K562 (cell line): ENCODE measurements around the gene ITIH3. TPM values are rescaled to one million over a fixed set of nuclear protein-coding genes. Genes with fewer than 3 reads are reported as not detected.

ENCODE experiments used
- ATAC-seq: fragments of 200-7000 bp; cut with Tn5 transposase; 3 replicates; pipeline ENCODE4 v1.9.1; 2020; ENCODE audit warnings: moderate library complexity
- BruUV-seq: library from RNA; stranded (reverse); fragments of 400-500 nt; replicated peaks from 2 replicates; lab custom pipeline; 2021; lab: Mats Ljungman, UMichigan
- CTCF ChIA-PET: fragments of 300-600 bp; formaldehyde crosslinking; extraction: SDS; loops from one replicate; lab custom pipeline; 2021; ENCODE audit warnings: low intra/inter-chr PET ratio; lab: Yijun Ruan, JAX
- POLR2A ChIA-PET: fragments of 300-600, 350-650 bp; sonication (Branson Sonifier 250); formaldehyde crosslinking; extraction: SDS; loops from one replicate; lab custom pipeline; 2021; ENCODE audit warnings: antibody characterized with exemption, inconsistent platforms; lab: Yijun Ruan, JAX
- DNase-seq, 4 experiments: peaks; one replicate each; pipeline versions ENCODE4 v3.0.0 to v3.0.0-alpha.2; 2011 to 2018; ENCODE audit warnings: low spot score in 3 of 4, mixed read lengths in 3 of 4; ENCODE audit errors: extremely low read depth in 1 of 4
- FAIRE-seq: peaks from 2 replicates; lab custom pipeline; 2011; peaks lifted over from hg19 to GRCh38; lab: Jason Lieb, UNC
- H2AFZ ChIP-seq: 2 replicates; pipeline ENCODE4 v1.6.0; 2011; ENCODE audit warnings: low read depth, low read length, control low read depth, inconsistent platforms
- H3K27ac ChIP-seq: fragments of 200-600 bp; 3 replicates; pipeline ENCODE4 v1.8.0; 2011; ENCODE audit warnings: low read depth, mild to moderate bottlenecking, control low read depth, inconsistent platforms, low read length, moderate library complexity, mixed read lengths; ENCODE audit errors: extremely low read depth
- H3K27me3 ChIP-seq, 2 experiments: fragments of 300-600 bp in 1 of 2; 2 replicates in 1 of 2; 3 replicates in 1 of 2; pipeline versions ENCODE4 v1.6.0 to v1.8.0; 2011; ENCODE audit warnings: inconsistent platforms in 2 of 2, low read length in 2 of 2, mild to moderate bottlenecking in 1 of 2, mixed read lengths in 1 of 2, moderate library complexity in 1 of 2; ENCODE audit not compliant: control insufficient read depth in 2 of 2, insufficient read depth in 2 of 2
- H3K36me3 ChIP-seq: fragments of 300-600 bp; 3 replicates; pipeline ENCODE4 v1.8.0; 2011; ENCODE audit warnings: mild to moderate bottlenecking, low read length, inconsistent platforms; ENCODE audit not compliant: control insufficient read depth, insufficient read depth
- H3K4me1 ChIP-seq, 2 experiments: fragments of 200-600 bp in 1 of 2; replicated peaks in 1 of 2; 2 replicates in 1 of 2; 3 replicates in 1 of 2; pipeline versions ENCODE4 v1.5.1 to v1.8.0; 2011; ENCODE audit warnings: inconsistent platforms in 2 of 2, low read length in 2 of 2, mild to moderate bottlenecking in 1 of 2, mixed read lengths in 1 of 2, moderate library complexity in 1 of 2; ENCODE audit not compliant: control insufficient read depth in 2 of 2, insufficient read depth in 2 of 2
- H3K4me2 ChIP-seq: 2 replicates; pipeline ENCODE4 v1.6.1; 2011; ENCODE audit warnings: low read length, control low read depth, inconsistent platforms, mixed read lengths; ENCODE audit not compliant: insufficient read depth
- H3K4me3 ChIP-seq: fragments of 200-600 bp; sonication (generic), shearing (Covaris generic); 2 replicates; pipeline ENCODE4 v1.5.1; 2016; ENCODE audit warnings: control low read depth, inconsistent platforms
- H3K79me2 ChIP-seq: fragments of 200-600 bp; 3 replicates; pipeline ENCODE4 v1.8.0; 2011; ENCODE audit warnings: low read length, inconsistent platforms; ENCODE audit not compliant: control insufficient read depth, insufficient read depth
- H3K9ac ChIP-seq, 2 experiments: 2 replicates each; pipeline versions ENCODE4 v1.6.0 to v1.6.1; 2011; ENCODE audit warnings: low read depth in 2 of 2, low read length in 2 of 2, control low read depth in 1 of 2, inconsistent platforms in 1 of 2, mild to moderate bottlenecking in 1 of 2, mixed read lengths in 1 of 2; ENCODE audit not compliant: insufficient read depth in 1 of 2
- H3K9me1 ChIP-seq: one replicate; pipeline ENCODE4 v1.6.0; 2011; ENCODE audit warnings: inconsistent platforms, mild to moderate bottlenecking, low read length, moderate library complexity; ENCODE audit not compliant: control insufficient read depth, insufficient read depth
- H3K9me3 ChIP-seq: replicated peaks from 2 replicates; pipeline ENCODE4 v1.5.1; 2011; ENCODE audit warnings: low read depth, low read length, inconsistent platforms; ENCODE audit not compliant: control insufficient read depth, insufficient read depth
- H4K20me1 ChIP-seq: replicated peaks from 2 replicates; pipeline ENCODE4 v1.6.1; 2011; ENCODE audit warnings: low read length, inconsistent platforms, mixed read lengths; ENCODE audit not compliant: control insufficient read depth, insufficient read depth
- EHMT2 ChIP-seq: fragments of 450-650 bp; IDR thresholded peaks from 2 replicates; pipeline ENCODE4 v1.6.1; 2018; ENCODE audit warnings: antibody characterized with exemption
- FOXJ2 ChIP-seq: fragments of 200-800 bp; sonication (Bioruptor generic); IDR thresholded peaks from 2 replicates; pipeline ENCODE4 v1.6.1; 2016; ENCODE audit warnings: missing genetic modification characterization, missing compliant biosample characterization
- PRMT5 ChIP-seq: sonication (generic); formaldehyde crosslinking; IDR thresholded peaks from 2 replicates; pipeline ENCODE4 v1.5.0; 2020; ENCODE audit warnings: missing genetic modification reagents
- PTTG1 ChIP-seq: fragments of 450-650 bp; IDR thresholded peaks from 2 replicates; pipeline ENCODE4 v1.6.1; 2016; ENCODE audit warnings: low read depth, mild to moderate bottlenecking, missing genetic modification characterization, missing compliant biosample characterization
- WGBS: fragments of 100-300 bp; shearing (Covaris generic); methylation state at CpG from one replicate; pipeline ENCODE4 v1.1.6; 2016; ENCODE audit warnings: low coverage, mixed read lengths; ENCODE audit not compliant: insufficient coverage; ENCODE audit errors: missing lambda C conversion rate; 5-methylcytosine and 5-hydroxymethylcytosine counted together
- in situ Hi-C: fragments of 300-500 bp; cut with MboI; formaldehyde crosslinking; loops from 4 replicates; pipeline ENCODE4 v1.15.0; 2018; ENCODE audit warnings: inconsistent platforms, mixed read lengths
- intact Hi-C: fragments of 100-400 bp; cut with micrococcal nuclease; formaldehyde crosslinking; loops from 2 replicates; pipeline ENCODE4 v1.14.2; 2022
- polyA plus RNA-seq, 8 experiments: library from polyadenylated mRNA; depleted of rRNA in 4 of 8; stranded (reverse) in 5 of 8; unstranded in 3 of 8; fragments of >200 nt; fragmentation: Nextera tagmentation in 2 of 8; fragmentation: Illumina TruSeq in 1 of 8; extraction: Ambion mirVana in 2 of 8; extraction: Trizol in 1 of 8; gene quantifications; 2 replicates each; pipeline versions ENCODE4 v1.2.1 to v1.2.3, GENCODE V29; 2011 to 2014; ENCODE audit warnings: inconsistent platforms in 1 of 8, missing spikeins in 1 of 8
- total RNA-seq, 7 experiments: library from RNA; depleted of rRNA in 6 of 7; stranded (reverse); fragments of >200 nt in 6 of 7; fragmentation: Illumina TruSeq in 2 of 7; extraction: Trizol in 2 of 7; gene quantifications; 2 replicates each; pipeline versions ENCODE4 v1.2.1 to v1.2.3, GENCODE V29; 2011 to 2021; ENCODE audit warnings: low replicate concordance in 1 of 7
- TF ChIP-seq, protein P1 (sequence below): fragments of 250-450 bp; sonication (Bioruptor Pico); IDR thresholded peaks from 2 replicates; pipeline ENCODE4 v1.5.0; 2021
- TF ChIP-seq, protein P2 (sequence below): fragments of 450-650 bp; IDR thresholded peaks from 2 replicates; pipeline ENCODE4 v1.6.1; 2016; ENCODE audit warnings: mild to moderate bottlenecking, moderate library complexity

ITIH3 gene
- total and polyA plus RNA-seq, 9 of the 15 experiments (the other 6 are each of a cell fraction or from before 2014, with no cell fraction given), result 0.07 to 0.35 TPM; not detected in 7

DNA sequence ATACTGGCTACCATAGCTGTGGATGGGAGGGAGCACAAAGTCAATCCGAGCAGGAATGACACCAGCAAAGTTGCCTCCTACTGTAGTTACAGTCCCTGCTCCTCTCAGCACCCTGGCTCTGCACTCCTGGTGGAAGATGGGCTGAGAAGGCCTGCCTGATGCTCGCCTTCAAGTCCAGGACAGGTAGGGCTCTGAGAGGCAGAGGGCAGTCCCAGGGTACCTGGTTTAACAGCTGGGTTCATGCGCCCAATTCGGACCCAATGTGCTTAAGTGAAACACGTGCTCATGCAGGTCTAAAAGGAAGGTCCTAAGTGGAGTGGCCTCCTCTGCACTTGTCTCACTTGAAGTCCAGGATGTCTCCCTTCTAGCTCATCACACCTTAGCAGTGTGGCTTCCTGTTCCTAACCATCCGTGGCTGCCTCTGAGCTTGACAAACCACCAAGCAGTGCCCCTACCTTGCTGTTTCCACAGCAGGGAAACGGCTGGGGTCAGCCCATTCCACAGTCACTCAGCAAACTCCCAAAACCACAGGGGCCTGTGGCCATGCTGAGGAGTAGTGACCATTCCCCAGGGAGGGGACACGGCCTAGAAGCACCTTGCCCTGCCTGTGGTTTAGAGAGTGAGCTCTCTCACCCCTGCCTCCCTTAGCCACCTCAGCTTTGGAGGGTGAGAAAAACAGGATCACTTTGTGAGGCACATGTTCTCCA, 44.1 kb downstream of the ITIH3 start:
- TF ChIP-seq PTTG1 (tag) (no peak), PRMT5 (no peak), EHMT2 (no peak), FOXJ2 (tag) (no peak)
- TF ChIP-seq, protein P1, sequence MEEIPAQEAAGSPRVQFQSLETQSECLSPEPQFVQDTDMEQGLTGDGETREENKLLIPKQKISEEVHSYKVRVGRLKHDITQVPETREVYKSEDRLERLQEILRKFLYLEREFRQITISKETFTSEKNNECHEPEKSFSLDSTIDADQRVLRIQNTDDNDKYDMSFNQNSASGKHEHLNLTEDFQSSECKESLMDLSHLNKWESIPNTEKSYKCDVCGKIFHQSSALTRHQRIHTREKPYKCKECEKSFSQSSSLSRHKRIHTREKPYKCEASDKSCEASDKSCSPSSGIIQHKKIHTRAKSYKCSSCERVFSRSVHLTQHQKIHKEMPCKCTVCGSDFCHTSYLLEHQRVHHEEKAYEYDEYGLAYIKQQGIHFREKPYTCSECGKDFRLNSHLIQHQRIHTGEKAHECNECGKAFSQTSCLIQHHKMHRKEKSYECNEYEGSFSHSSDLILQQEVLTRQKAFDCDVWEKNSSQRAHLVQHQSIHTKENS (CRISPR knock-in tag), result no peak
- TF ChIP-seq, protein P2, sequence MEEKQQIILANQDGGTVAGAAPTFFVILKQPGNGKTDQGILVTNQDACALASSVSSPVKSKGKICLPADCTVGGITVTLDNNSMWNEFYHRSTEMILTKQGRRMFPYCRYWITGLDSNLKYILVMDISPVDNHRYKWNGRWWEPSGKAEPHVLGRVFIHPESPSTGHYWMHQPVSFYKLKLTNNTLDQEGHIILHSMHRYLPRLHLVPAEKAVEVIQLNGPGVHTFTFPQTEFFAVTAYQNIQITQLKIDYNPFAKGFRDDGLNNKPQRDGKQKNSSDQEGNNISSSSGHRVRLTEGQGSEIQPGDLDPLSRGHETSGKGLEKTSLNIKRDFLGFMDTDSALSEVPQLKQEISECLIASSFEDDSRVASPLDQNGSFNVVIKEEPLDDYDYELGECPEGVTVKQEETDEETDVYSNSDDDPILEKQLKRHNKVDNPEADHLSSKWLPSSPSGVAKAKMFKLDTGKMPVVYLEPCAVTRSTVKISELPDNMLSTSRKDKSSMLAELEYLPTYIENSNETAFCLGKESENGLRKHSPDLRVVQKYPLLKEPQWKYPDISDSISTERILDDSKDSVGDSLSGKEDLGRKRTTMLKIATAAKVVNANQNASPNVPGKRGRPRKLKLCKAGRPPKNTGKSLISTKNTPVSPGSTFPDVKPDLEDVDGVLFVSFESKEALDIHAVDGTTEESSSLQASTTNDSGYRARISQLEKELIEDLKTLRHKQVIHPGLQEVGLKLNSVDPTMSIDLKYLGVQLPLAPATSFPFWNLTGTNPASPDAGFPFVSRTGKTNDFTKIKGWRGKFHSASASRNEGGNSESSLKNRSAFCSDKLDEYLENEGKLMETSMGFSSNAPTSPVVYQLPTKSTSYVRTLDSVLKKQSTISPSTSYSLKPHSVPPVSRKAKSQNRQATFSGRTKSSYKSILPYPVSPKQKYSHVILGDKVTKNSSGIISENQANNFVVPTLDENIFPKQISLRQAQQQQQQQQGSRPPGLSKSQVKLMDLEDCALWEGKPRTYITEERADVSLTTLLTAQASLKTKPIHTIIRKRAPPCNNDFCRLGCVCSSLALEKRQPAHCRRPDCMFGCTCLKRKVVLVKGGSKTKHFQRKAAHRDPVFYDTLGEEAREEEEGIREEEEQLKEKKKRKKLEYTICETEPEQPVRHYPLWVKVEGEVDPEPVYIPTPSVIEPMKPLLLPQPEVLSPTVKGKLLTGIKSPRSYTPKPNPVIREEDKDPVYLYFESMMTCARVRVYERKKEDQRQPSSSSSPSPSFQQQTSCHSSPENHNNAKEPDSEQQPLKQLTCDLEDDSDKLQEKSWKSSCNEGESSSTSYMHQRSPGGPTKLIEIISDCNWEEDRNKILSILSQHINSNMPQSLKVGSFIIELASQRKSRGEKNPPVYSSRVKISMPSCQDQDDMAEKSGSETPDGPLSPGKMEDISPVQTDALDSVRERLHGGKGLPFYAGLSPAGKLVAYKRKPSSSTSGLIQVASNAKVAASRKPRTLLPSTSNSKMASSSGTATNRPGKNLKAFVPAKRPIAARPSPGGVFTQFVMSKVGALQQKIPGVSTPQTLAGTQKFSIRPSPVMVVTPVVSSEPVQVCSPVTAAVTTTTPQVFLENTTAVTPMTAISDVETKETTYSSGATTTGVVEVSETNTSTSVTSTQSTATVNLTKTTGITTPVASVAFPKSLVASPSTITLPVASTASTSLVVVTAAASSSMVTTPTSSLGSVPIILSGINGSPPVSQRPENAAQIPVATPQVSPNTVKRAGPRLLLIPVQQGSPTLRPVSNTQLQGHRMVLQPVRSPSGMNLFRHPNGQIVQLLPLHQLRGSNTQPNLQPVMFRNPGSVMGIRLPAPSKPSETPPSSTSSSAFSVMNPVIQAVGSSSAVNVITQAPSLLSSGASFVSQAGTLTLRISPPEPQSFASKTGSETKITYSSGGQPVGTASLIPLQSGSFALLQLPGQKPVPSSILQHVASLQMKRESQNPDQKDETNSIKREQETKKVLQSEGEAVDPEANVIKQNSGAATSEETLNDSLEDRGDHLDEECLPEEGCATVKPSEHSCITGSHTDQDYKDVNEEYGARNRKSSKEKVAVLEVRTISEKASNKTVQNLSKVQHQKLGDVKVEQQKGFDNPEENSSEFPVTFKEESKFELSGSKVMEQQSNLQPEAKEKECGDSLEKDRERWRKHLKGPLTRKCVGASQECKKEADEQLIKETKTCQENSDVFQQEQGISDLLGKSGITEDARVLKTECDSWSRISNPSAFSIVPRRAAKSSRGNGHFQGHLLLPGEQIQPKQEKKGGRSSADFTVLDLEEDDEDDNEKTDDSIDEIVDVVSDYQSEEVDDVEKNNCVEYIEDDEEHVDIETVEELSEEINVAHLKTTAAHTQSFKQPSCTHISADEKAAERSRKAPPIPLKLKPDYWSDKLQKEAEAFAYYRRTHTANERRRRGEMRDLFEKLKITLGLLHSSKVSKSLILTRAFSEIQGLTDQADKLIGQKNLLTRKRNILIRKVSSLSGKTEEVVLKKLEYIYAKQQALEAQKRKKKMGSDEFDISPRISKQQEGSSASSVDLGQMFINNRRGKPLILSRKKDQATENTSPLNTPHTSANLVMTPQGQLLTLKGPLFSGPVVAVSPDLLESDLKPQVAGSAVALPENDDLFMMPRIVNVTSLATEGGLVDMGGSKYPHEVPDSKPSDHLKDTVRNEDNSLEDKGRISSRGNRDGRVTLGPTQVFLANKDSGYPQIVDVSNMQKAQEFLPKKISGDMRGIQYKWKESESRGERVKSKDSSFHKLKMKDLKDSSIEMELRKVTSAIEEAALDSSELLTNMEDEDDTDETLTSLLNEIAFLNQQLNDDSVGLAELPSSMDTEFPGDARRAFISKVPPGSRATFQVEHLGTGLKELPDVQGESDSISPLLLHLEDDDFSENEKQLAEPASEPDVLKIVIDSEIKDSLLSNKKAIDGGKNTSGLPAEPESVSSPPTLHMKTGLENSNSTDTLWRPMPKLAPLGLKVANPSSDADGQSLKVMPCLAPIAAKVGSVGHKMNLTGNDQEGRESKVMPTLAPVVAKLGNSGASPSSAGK, result no peak
- DNase-seq, result no peak
- CTCF ChIA-PET, result no interaction called here

More for the DNA sequence above, 44.1 kb downstream of the ITIH3 start:
- no peaks in the 10 kb centered on the region; a peak in 1 of 5 replicates for H3K4me1 ChIP-seq
- H2AFZ ChIP-seq, result no peak overlapping the region
- POLR2A ChIA-PET, result interaction anchor here (0.6 to 1.3 kb wide), 4 partner anchors 9 to 219 kb away, joined by 3 to 4 read pairs (median 3); no protein-coding TSS in a partner anchor
- 37% methylated on average over 7 of the region's 8 CpGs for WGBS
- no peaks in the 10 kb centered on the region for H3K9me3 ChIP-seq
- H3K36me3 ChIP-seq, result no peaks in the 10 kb centered on the region
- FAIRE-seq, result no peak
- intact Hi-C loops, result no loop called here
- no peaks in the 10 kb centered on the region for H4K20me1 ChIP-seq
- H3K9ac ChIP-seq, result no peak overlapping the region
- H3K27ac ChIP-seq, result no peak overlapping the region
- no TSS peak for BruUV-seq
- no peaks in the 10 kb centered on the region for H3K79me2 ChIP-seq
- in situ Hi-C loops, result no loop called here
- no peak for ATAC-seq
- H3K4me2 ChIP-seq, result no peak overlapping the region
- no peaks in the 10 kb centered on the region for H3K27me3 ChIP-seq
- no peaks in the 10 kb centered on the region for H3K9me1 ChIP-seq
- H3K4me3 ChIP-seq, result no peak overlapping the region
